HepG2 (cell line): Measurements from ENCODE around the gene RPL35. TPM values are rescaled to one million over a fixed set of nuclear protein-coding genes. Genes with fewer than 3 reads are reported as not detected.

Experiments used
- ATAC-seq: fragments of 200-7000 bp; cut with Tn5 transposase; 3 replicates; pipeline ENCODE4 v1.9.1; 2020; ENCODE audit warnings: mild to moderate bottlenecking, moderate library complexity
- BruUV-seq: library from RNA; stranded (reverse); fragments of 400-500 nt; replicated peaks from 2 replicates; lab custom pipeline; 2021; lab: Mats Ljungman, UMichigan
- CTCF ChIA-PET: fragments of 300-600 bp; formaldehyde crosslinking; extraction: SDS; loops from one replicate; lab custom pipeline; 2021; ENCODE audit warnings: low total read pairs, inconsistent platforms, low intra/inter-chr PET ratio; lab: Yijun Ruan, JAX
- POLR2A ChIA-PET: fragments of 350-600 bp; sonication (Branson Sonifier 250); formaldehyde crosslinking; loops from one replicate; lab custom pipeline; 2020; ENCODE audit warnings: antibody characterized with exemption, inconsistent platforms; lab: Yijun Ruan, JAX
- DNase-seq: peaks from one replicate; pipeline ENCODE4 v3.0.0-alpha.2; 2015; ENCODE audit warnings: low spot score
- FAIRE-seq: peaks from 3 replicates; lab custom pipeline; 2011; peaks lifted over from hg19 to GRCh38; lab: Jason Lieb, UNC
- H2AFZ ChIP-seq: one replicate; pipeline ENCODE4 v1.6.1; 2011; ENCODE audit warnings: low read length, inconsistent platforms
- H3K27ac ChIP-seq: fragments of 300-600 bp; 3 replicates; pipeline ENCODE4 v1.8.0; 2011; ENCODE audit warnings: mixed run types, mild to moderate bottlenecking, mixed read lengths, low read length, inconsistent platforms; ENCODE audit not compliant: insufficient read depth; ENCODE audit errors: extremely low read length
- H3K27me3 ChIP-seq, 2 experiments: fragments of 200-600 bp in 1 of 2; 2 replicates in 1 of 2; 3 replicates in 1 of 2; pipeline versions ENCODE4 v1.6.0 to v1.8.0; 2011; ENCODE audit warnings: low read length in 2 of 2, mild to moderate bottlenecking in 2 of 2, moderate library complexity in 2 of 2, inconsistent platforms in 1 of 2; ENCODE audit not compliant: insufficient read depth in 2 of 2, control insufficient read depth in 1 of 2
- H3K36me3 ChIP-seq, 2 experiments: fragments of 200-600 bp in 1 of 2; replicated peaks in 1 of 2; 2 replicates in 1 of 2; 3 replicates in 1 of 2; pipeline versions ENCODE4 v1.5.1 to v1.8.0; 2011; ENCODE audit warnings: low read length in 2 of 2, inconsistent platforms in 1 of 2; ENCODE audit not compliant: insufficient read depth in 2 of 2, control insufficient read depth in 1 of 2
- H3K4me1 ChIP-seq: 2 replicates; pipeline ENCODE4 v1.5.1; 2012; ENCODE audit warnings: low read length, inconsistent platforms; ENCODE audit not compliant: insufficient read depth
- H3K4me2 ChIP-seq: 2 replicates; pipeline ENCODE4 v1.6.0; 2011; ENCODE audit warnings: low read depth, low read length, inconsistent platforms
- H3K4me3 ChIP-seq, 3 experiments: fragments of 200-600 bp in 1 of 3; sonication (generic), shearing (Covaris generic) in 1 of 3; replicated peaks in 1 of 3; 2 replicates each; pipeline ENCODE4 v1.5.1; 2011 to 2016; ENCODE audit warnings: low read length in 3 of 3, inconsistent platforms in 2 of 3, low read depth in 2 of 3, mild to moderate bottlenecking in 2 of 3, control low read depth in 1 of 3, mixed read lengths in 1 of 3; ENCODE audit not compliant: insufficient read depth in 1 of 3
- H3K79me2 ChIP-seq: one replicate; pipeline ENCODE4 v1.6.1; 2011; ENCODE audit warnings: low read length, inconsistent platforms; ENCODE audit not compliant: insufficient read depth
- H3K9ac ChIP-seq: 2 replicates; pipeline ENCODE4 v1.6.0; 2011; ENCODE audit warnings: mild to moderate bottlenecking, low read depth, low read length, inconsistent platforms; ENCODE audit not compliant: insufficient read depth
- H3K9me3 ChIP-seq: 2 replicates; pipeline ENCODE4 v1.5.1; 2012; ENCODE audit warnings: mild to moderate bottlenecking, low read length
- H4K20me1 ChIP-seq: 2 replicates; pipeline ENCODE4 v1.6.0; 2011; ENCODE audit warnings: inconsistent platforms, mild to moderate bottlenecking, low read length, moderate library complexity; ENCODE audit not compliant: insufficient read depth
- BRF2 ChIP-seq: sonication (generic); formaldehyde crosslinking; IDR thresholded peaks from 2 replicates; pipeline ENCODE4 v1.8.1; 2022; ENCODE audit warnings: mild to moderate bottlenecking, missing genetic modification reagents
- GATAD2A ChIP-seq: IDR thresholded peaks from 2 replicates; pipeline ENCODE4 v1.6.1; 2016
- ZKSCAN1 ChIP-seq: fragments of 150-350 bp; IDR thresholded peaks from 2 replicates; pipeline ENCODE4 v1.6.1; 2014; ENCODE audit warnings: low read length
- ZNF567 ChIP-seq: sonication (generic); formaldehyde crosslinking; IDR thresholded peaks from 2 replicates; pipeline ENCODE4 v1.8.1; 2023; ENCODE audit warnings: mild to moderate bottlenecking, missing genetic modification reagents, borderline replicate concordance
- WGBS: methylation state at CpG from one replicate; pipeline ENCODE4 v1.1.6; 2017; ENCODE audit warnings: low lambda C conversion rate; 5-methylcytosine and 5-hydroxymethylcytosine counted together
- in situ Hi-C: cut with HindIII; loops from 2 replicates; pipeline ENCODE4 v1.10.0; 2017; ENCODE audit warnings: low pct_unique_long_range_greater_than_20kb; ENCODE audit not compliant: extremely low pct_ligation_motif_present
- intact Hi-C: fragments of 100-400 bp; cut with micrococcal nuclease; formaldehyde crosslinking; loops from one replicate; pipeline ENCODE4 v1.10.0; 2022; ENCODE audit not compliant: unreplicated experiment
- polyA plus RNA-seq, 8 experiments: library from polyadenylated mRNA; depleted of rRNA in 3 of 8; stranded (reverse) in 7 of 8; unstranded in 1 of 8; fragments of >200 nt; fragmentation: Illumina TruSeq in 4 of 8; extraction: Trizol in 4 of 8; gene quantifications; 2 replicates each; pipeline versions ENCODE4 v1.2.1 to v1.2.3, GENCODE V29; 2011 to 2016; ENCODE audit warnings: low read depth in 4 of 8, missing spikeins in 1 of 8, mixed read lengths in 1 of 8; ENCODE audit not compliant: insufficient read depth in 1 of 8
- total RNA-seq, 5 experiments: library from RNA; depleted of rRNA; stranded (reverse); fragments of >200 nt; fragmentation: Illumina TruSeq; extraction: Trizol; gene quantifications; 2 replicates each; pipeline ENCODE4 v1.2.3, GENCODE V29; 2016; ENCODE audit warnings: low read depth in 1 of 5
- TF ChIP-seq, protein P1 (sequence below): fragments of 450-650 bp; IDR thresholded peaks from 2 replicates; pipeline ENCODE4 v1.6.1; 2016
- TF ChIP-seq, protein P2 (sequence below): sonication (generic); IDR thresholded peaks from 2 replicates; pipeline ENCODE4 v1.6.1; 2016; ENCODE audit warnings: low read depth, borderline replicate concordance
- TF ChIP-seq, protein P3 (sequence below): sonication (generic); formaldehyde crosslinking; IDR thresholded peaks from 2 replicates; pipeline ENCODE4 v1.4.0; 2020; ENCODE audit warnings: mild to moderate bottlenecking, missing genetic modification reagents

The RPL35 gene
- total and polyA plus RNA-seq, 2 of the 13 experiments (the other 11 are each of a cell fraction or from before 2014, with no cell fraction given) = 2,153 to 2,935 TPM

GRCh38 chr9:124871156-124871561, 9.4 kb upstream of the RPL35 start:
- ATAC-seq (no peak), DNase-seq (no peak), FAIRE-seq (no peak)
- POLR2A ChIA-PET = interaction anchor here (0.7 to 1.4 kb wide), 3 partner anchors 9 to 61 kb away, joined by 3 read pairs; partner anchors contain the start of gene ARPC5L
- H4K20me1 ChIP-seq = no peaks in the 10 kb centered on the region; the same call in 1 of the 2 replicates
- H3K9ac ChIP-seq = peak overlapping the region; percentile 98; the same call in 1 of the 2 replicates
- peaks cover 39% of the 10 kb centered on the region for H3K4me1 ChIP-seq
- no TSS peak for BruUV-seq
- in situ Hi-C loops (no loop called here), intact Hi-C loops (no loop called here)
- H3K4me3 ChIP-seq = peak overlapping the region; percentile 81 to 98 (median 94); a peak in 4 of 6 replicates
- WGBS = 94% methylated on average over 11 of the region's 11 CpGs
- H3K4me2 ChIP-seq = peak overlapping the region; percentile 94
- H3K27me3 ChIP-seq = no peaks in the 10 kb centered on the region; a peak in 1 of 5 replicates
- no peak overlapping the region for H2AFZ ChIP-seq
- no peak for TF ChIP-seq GATAD2A (CRISPR knock-in tag)
- no peak for TF ChIP-seq ZKSCAN1
- no peak for TF ChIP-seq BRF2
- no peak overlapping the region for H3K27ac ChIP-seq
- H3K36me3 ChIP-seq = peaks cover 14 to 44% of the 10 kb centered on the region in 2 experiments
- peaks cover 62% of the 10 kb centered on the region for H3K79me2 ChIP-seq
- no peaks in the 10 kb centered on the region for H3K9me3 ChIP-seq
- CTCF ChIA-PET = no interaction called here

GRCh38 chr9:124870723-124871122, 9.0 kb upstream of the RPL35 start:
- in situ Hi-C loops (no loop called here), intact Hi-C loops (no loop called here)
- Histone ChIP-seq H3K4me3 (peak overlapping the region; percentile 81 to 98 (median 94)), H3K27ac (peak overlapping the region; percentile 90), H3K27me3 (no peaks in the 10 kb centered on the region; a peak in 1 of 5 replicates), H4K20me1 (no peaks in the 10 kb centered on the region; the same call in 1 of the 2 replicates), H2AFZ (no peak overlapping the region), H3K36me3 (peaks cover 14 to 41% of the 10 kb centered on the region in 2 experiments), H3K4me1 (peaks cover 39% of the 10 kb centered on the region), H3K9ac (peak overlapping the region; percentile 98), H3K4me2 (peak overlapping the region; percentile 94), H3K79me2 (peaks cover 62% of the 10 kb centered on the region), H3K9me3 (no peaks in the 10 kb centered on the region)
- CTCF ChIA-PET = no interaction called here
- no TSS peak for BruUV-seq
- 77% methylated on average over 6 of the region's 6 CpGs for WGBS
- DNase-seq (no peak), FAIRE-seq (no peak), ATAC-seq (no peak)
- TF ChIP-seq, protein P1, sequence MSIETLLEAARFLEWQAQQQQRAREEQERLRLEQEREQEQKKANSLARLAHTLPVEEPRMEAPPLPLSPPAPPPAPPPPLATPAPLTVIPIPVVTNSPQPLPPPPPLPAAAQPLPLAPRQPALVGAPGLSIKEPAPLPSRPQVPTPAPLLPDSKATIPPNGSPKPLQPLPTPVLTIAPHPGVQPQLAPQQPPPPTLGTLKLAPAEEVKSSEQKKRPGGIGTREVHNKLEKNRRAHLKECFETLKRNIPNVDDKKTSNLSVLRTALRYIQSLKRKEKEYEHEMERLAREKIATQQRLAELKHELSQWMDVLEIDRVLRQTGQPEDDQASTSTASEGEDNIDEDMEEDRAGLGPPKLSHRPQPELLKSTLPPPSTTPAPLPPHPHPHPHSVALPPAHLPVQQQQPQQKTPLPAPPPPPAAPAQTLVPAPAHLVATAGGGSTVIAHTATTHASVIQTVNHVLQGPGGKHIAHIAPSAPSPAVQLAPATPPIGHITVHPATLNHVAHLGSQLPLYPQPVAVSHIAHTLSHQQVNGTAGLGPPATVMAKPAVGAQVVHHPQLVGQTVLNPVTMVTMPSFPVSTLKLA = no peak
- 0 out of 2 replicates have a peak, but pooled peaks have one; percentile 26 for TF ChIP-seq ZNF567 (CRISPR knock-in tag)
- TF ChIP-seq, protein P2, sequence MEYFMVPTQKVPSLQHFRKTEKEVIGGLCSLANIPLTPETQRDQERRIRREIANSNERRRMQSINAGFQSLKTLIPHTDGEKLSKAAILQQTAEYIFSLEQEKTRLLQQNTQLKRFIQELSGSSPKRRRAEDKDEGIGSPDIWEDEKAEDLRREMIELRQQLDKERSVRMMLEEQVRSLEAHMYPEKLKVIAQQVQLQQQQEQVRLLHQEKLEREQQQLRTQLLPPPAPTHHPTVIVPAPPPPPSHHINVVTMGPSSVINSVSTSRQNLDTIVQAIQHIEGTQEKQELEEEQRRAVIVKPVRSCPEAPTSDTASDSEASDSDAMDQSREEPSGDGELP = peak; percentile 3; the same call in 1 of the 2 replicates
- TF ChIP-seq, protein P3, sequence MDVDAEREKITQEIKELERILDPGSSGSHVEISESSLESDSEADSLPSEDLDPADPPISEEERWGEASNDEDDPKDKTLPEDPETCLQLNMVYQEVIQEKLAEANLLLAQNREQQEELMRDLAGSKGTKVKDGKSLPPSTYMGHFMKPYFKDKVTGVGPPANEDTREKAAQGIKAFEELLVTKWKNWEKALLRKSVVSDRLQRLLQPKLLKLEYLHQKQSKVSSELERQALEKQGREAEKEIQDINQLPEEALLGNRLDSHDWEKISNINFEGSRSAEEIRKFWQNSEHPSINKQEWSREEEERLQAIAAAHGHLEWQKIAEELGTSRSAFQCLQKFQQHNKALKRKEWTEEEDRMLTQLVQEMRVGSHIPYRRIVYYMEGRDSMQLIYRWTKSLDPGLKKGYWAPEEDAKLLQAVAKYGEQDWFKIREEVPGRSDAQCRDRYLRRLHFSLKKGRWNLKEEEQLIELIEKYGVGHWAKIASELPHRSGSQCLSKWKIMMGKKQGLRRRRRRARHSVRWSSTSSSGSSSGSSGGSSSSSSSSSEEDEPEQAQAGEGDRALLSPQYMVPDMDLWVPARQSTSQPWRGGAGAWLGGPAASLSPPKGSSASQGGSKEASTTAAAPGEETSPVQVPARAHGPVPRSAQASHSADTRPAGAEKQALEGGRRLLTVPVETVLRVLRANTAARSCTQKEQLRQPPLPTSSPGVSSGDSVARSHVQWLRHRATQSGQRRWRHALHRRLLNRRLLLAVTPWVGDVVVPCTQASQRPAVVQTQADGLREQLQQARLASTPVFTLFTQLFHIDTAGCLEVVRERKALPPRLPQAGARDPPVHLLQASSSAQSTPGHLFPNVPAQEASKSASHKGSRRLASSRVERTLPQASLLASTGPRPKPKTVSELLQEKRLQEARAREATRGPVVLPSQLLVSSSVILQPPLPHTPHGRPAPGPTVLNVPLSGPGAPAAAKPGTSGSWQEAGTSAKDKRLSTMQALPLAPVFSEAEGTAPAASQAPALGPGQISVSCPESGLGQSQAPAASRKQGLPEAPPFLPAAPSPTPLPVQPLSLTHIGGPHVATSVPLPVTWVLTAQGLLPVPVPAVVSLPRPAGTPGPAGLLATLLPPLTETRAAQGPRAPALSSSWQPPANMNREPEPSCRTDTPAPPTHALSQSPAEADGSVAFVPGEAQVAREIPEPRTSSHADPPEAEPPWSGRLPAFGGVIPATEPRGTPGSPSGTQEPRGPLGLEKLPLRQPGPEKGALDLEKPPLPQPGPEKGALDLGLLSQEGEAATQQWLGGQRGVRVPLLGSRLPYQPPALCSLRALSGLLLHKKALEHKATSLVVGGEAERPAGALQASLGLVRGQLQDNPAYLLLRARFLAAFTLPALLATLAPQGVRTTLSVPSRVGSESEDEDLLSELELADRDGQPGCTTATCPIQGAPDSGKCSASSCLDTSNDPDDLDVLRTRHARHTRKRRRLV (CRISPR knock-in tag) = 0 out of 2 replicates have a peak, but pooled peaks have one; percentile 8
- POLR2A ChIA-PET = interaction anchor here (0.7 to 1.3 kb wide), 2 partner anchors 9 to 61 kb away, joined by 3 to 6 read pairs; partner anchors contain the start of genes ARPC5L and RPL35
